ENCODE measurements around the gene FGFR3.

FGFR3 gene

DNA sequence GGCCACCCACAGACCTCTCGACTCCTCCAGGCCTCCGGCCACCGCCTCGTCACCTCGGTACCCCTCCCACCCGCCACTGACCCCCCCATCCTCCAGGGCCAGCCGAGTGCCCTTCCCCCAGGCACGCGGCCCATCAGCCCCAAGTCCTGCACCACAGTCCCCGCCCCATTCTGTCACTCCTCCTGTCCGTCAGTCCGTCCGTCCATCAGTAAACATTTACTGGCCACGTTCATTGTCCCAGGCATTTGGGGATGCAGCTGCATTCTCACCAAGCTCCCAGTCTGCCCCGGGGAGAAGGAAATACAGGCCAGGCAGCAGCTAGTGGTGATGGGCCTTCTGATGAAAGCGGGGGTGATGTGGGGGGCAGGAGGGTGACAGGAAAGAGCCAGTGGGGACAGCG is 35.3 kb upstream of the FGFR3 start:
- H3K27me3 Mint-ChIP-seq (ENCODE audit: low read depth, poor library complexity): peaks cover 4% of the 10 kb centered on the region
- TF ChIP-seq CTCF (IDR thresholded peaks at IDR 0.05): no peak
- DNase-seq: no peak
- no peak overlapping the region for H3K27ac Mint-ChIP-seq
- no peaks in the 10 kb centered on the region for H3K36me3 Mint-ChIP-seq (ENCODE audit: low read depth)
- no peaks in the 10 kb centered on the region for H3K9me3 Mint-ChIP-seq
- H3K4me1 Mint-ChIP-seq: peaks cover 20% of the 10 kb centered on the region
- H3K4me3 Mint-ChIP-seq: no peak overlapping the region

- Mint-ChIP-seq H3K27me3 (ENCODE audit: low read depth, poor library complexity) (peaks cover 4% of the 10 kb centered on the region), H3K36me3 (ENCODE audit: low read depth) (no peaks in the 10 kb centered on the region), H3K4me1 (peaks cover 20% of the 10 kb centered on the region), H3K27ac (no peak overlapping the region), H3K9me3 (no peaks in the 10 kb centered on the region), H3K4me3 (no peak overlapping the region)
- TF ChIP-seq CTCF (IDR thresholded peaks at IDR 0.05): no peak
- DNase-seq: no peak
Measured at GRCh38 chr4:1758306-1759121, 34.6 kb upstream of the FGFR3 start.

GRCh38 chr4:1759170-1759817 is 33.8 kb upstream of the FGFR3 start:
- no peak for TF ChIP-seq CTCF (IDR thresholded peaks at IDR 0.05)
- Mint-ChIP-seq H3K36me3 (ENCODE audit: low read depth) (no peaks in the 10 kb centered on the region), H3K27me3 (ENCODE audit: low read depth, poor library complexity) (peaks cover 2% of the 10 kb centered on the region), H3K9me3 (no peaks in the 10 kb centered on the region), H3K4me3 (no peak overlapping the region), H3K4me1 (peaks cover 25% of the 10 kb centered on the region), H3K27ac (peak overlapping the region; percentile 79)
- DNase-seq: peak; percentile 20

DNA sequence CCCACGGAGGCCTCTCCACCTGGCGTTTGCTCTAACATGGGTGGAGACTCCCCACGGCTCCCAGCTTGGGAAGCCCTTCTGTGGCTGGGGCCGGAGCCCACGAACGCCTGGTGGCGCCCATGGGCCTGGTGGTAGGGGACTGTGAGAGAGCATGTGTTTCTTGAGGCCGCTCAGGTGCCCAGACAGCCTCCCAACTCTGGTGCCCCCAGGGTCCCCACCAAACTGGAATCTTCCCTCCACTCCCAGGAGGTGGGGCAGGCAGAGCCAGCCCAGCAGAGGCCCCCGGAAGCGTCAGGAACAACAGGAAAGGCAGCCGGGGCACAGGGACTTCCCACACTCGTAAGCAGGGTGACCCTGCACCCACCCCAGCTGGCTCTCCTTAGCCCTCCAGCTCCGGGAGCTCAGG is 33.3 kb upstream of the FGFR3 start:
- Mint-ChIP-seq H3K27me3 (ENCODE audit: low read depth, poor library complexity) (no peaks in the 10 kb centered on the region), H3K4me1 (peaks cover 25% of the 10 kb centered on the region), H3K36me3 (ENCODE audit: low read depth) (no peaks in the 10 kb centered on the region), H3K27ac (no peak overlapping the region), H3K9me3 (no peaks in the 10 kb centered on the region), H3K4me3 (no peak overlapping the region)
- TF ChIP-seq CTCF (IDR thresholded peaks at IDR 0.05): no peak
- no peak for DNase-seq

- no peaks in the 10 kb centered on the region for H3K36me3 Mint-ChIP-seq (ENCODE audit: low read depth)
- H3K4me1 Mint-ChIP-seq: peaks cover 25% of the 10 kb centered on the region
- H3K27me3 Mint-ChIP-seq (ENCODE audit: low read depth, poor library complexity): no peaks in the 10 kb centered on the region
- peak; percentile 30 for DNase-seq
- no peak for TF ChIP-seq CTCF (IDR thresholded peaks at IDR 0.05)
- H3K4me3 Mint-ChIP-seq: no peak overlapping the region
- H3K9me3 Mint-ChIP-seq: no peaks in the 10 kb centered on the region
- no peak overlapping the region for H3K27ac Mint-ChIP-seq
Measured at GRCh38 chr4:1760521-1761071, 32.5 kb upstream of the FGFR3 start.

All from nephron progenitor cell (in vitro differentiated cells).